KMS-11 (cell line): ENCODE measurements around the gene ACSF2.

Experiments used
- H2AFZ ChIP-seq: fragments of 200-600 bp; sonication (generic); 2 replicates; pipeline ENCODE4 v1.6.1; 2016; ENCODE audit warnings: antibody characterized with exemption, mixed run types, low read depth
- H3K27ac ChIP-seq: fragments of 200-600 bp; sonication (generic); 2 replicates; pipeline ENCODE4 v1.6.1; 2016; ENCODE audit warnings: mild to moderate bottlenecking, mixed run types
- H3K27me3 ChIP-seq: fragments of 200-600 bp; sonication (generic); 2 replicates; pipeline ENCODE4 v1.6.1; 2017; ENCODE audit warnings: mild to moderate bottlenecking, low read depth, mixed run types, moderate library complexity; ENCODE audit not compliant: insufficient read depth
- H3K36me3 ChIP-seq: fragments of 200-600 bp; sonication (generic); 2 replicates; pipeline ENCODE4 v1.6.1; 2017; ENCODE audit warnings: mild to moderate bottlenecking, mixed run types; ENCODE audit not compliant: insufficient read depth
- H3K4me1 ChIP-seq: fragments of 200-600 bp; sonication (generic); 2 replicates; pipeline ENCODE4 v1.6.1; 2016; ENCODE audit warnings: mild to moderate bottlenecking, low read depth, mixed run types; ENCODE audit not compliant: poor library complexity, severe bottlenecking
- H3K4me2 ChIP-seq: fragments of 200-600 bp; sonication (generic); 2 replicates; pipeline ENCODE4 v1.7.0; 2016; ENCODE audit warnings: mild to moderate bottlenecking, mixed run types
- H3K4me3 ChIP-seq: fragments of 200-600 bp; sonication (generic); IDR thresholded peaks from 2 replicates; pipeline ENCODE4 v1.6.1; 2017; ENCODE audit warnings: low read depth, low read length, mixed read lengths; ENCODE audit not compliant: insufficient read depth
- H3K79me2 ChIP-seq: fragments of 200-600 bp; sonication (generic); 2 replicates; pipeline ENCODE4 v1.6.1; 2016; ENCODE audit warnings: low read depth, mixed run types; ENCODE audit not compliant: insufficient read depth
- H3K9ac ChIP-seq: fragments of 200-600 bp; sonication (generic); 2 replicates; pipeline ENCODE4 v1.6.1; 2016; ENCODE audit warnings: mild to moderate bottlenecking, mixed run types
- H4K20me1 ChIP-seq: fragments of 200-600 bp; sonication (generic); 2 replicates; pipeline ENCODE4 v1.6.1; 2016; ENCODE audit warnings: mild to moderate bottlenecking, mixed run types; ENCODE audit not compliant: insufficient read depth
- CTCF ChIP-seq: fragments of 200-600 bp; sonication (generic); conservative IDR thresholded peaks from 2 replicates; pipeline ENCODE4 v1.6.1; 2017; ENCODE audit warnings: low read depth, mild to moderate bottlenecking, antibody characterized with exemption, low read length, moderate library complexity, mixed read lengths

ACSF2 gene

GRCh38 chr17:50513495-50513894 is 87.5 kb downstream of the ACSF2 start:
- Histone ChIP-seq H3K36me3 (no peaks in the 10 kb centered on the region), H3K27ac (no peak overlapping the region), H4K20me1 (no peaks in the 10 kb centered on the region), H3K4me1 (no peaks in the 10 kb centered on the region), H3K4me3 (no peak overlapping the region), H2AFZ (no peak overlapping the region), H3K79me2 (no peaks in the 10 kb centered on the region), H3K27me3 (no peaks in the 10 kb centered on the region), H3K9ac (no peak overlapping the region), H3K4me2 (no peak overlapping the region)
- no peak for TF ChIP-seq CTCF

DNA sequence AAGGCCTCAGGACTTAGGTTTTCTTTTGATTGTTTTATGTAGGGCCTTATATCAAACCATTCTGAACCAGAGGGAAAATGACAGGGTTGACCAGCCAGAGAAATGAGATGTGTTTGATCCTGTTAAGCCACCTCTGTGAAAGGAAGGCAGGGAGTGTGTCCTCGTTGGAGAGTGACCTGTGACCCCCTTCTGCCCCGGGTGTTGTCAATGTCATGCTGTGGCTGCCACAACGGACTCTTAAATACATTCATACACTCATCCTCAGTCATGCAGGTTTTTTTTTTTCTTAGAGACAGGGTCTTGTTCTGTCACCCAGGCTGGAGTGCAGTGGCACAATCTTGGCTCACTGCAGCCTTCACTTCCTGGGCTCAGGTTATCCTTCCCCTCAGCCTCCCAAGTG is 88.4 kb downstream of the ACSF2 start:
- H3K9ac ChIP-seq: no peak overlapping the region
- H3K27me3 ChIP-seq: no peaks in the 10 kb centered on the region

GRCh38 chr17:50514936-50515702 is 89.1 kb downstream of the ACSF2 start:
- H3K36me3 ChIP-seq: no peaks in the 10 kb centered on the region

More for the DNA sequence above, 88.4 kb downstream of the ACSF2 start:
- no peaks in the 10 kb centered on the region for H3K36me3 ChIP-seq
- no peaks in the 10 kb centered on the region for H4K20me1 ChIP-seq
- H2AFZ ChIP-seq: no peak overlapping the region
- no peak for TF ChIP-seq CTCF
- H3K4me3 ChIP-seq: no peak overlapping the region
- H3K79me2 ChIP-seq: no peaks in the 10 kb centered on the region
- no peaks in the 10 kb centered on the region for H3K4me1 ChIP-seq
- H3K27ac ChIP-seq: no peak overlapping the region
- H3K4me2 ChIP-seq: no peak overlapping the region

GRCh38 chr17:50517011-50517410 is 91.0 kb downstream of the ACSF2 start:
- H4K20me1 ChIP-seq: no peaks in the 10 kb centered on the region
- H2AFZ ChIP-seq: no peak overlapping the region
- H3K4me2 ChIP-seq: no peak overlapping the region
- no peaks in the 10 kb centered on the region for H3K36me3 ChIP-seq
- H3K4me1 ChIP-seq: peaks cover 6% of the 10 kb centered on the region
- H3K27me3 ChIP-seq: no peaks in the 10 kb centered on the region
- no peak overlapping the region for H3K4me3 ChIP-seq
- no peak overlapping the region for H3K27ac ChIP-seq
- no peaks in the 10 kb centered on the region for H3K79me2 ChIP-seq
- TF ChIP-seq CTCF: no peak
- H3K9ac ChIP-seq: no peak overlapping the region

More at GRCh38 chr17:50514936-50515702, 89.1 kb downstream of the ACSF2 start:
- Histone ChIP-seq H3K9ac (no peak overlapping the region), H2AFZ (no peak overlapping the region), H3K27me3 (no peaks in the 10 kb centered on the region), H4K20me1 (no peaks in the 10 kb centered on the region), H3K4me2 (no peak overlapping the region), H3K4me3 (no peak overlapping the region), H3K4me1 (peaks cover under 1% of the 10 kb centered on the region), H3K27ac (no peak overlapping the region), H3K79me2 (no peaks in the 10 kb centered on the region)
- TF ChIP-seq CTCF: no peak
